NCI-H524 (cell line): ENCODE results near the gene SORCS3.

Source experiments
- DNase-seq, 2 experiments: peaks; one replicate each; lab custom pipeline; 2025; lab: John Stamatoyannopoulos, UW

Gene SORCS3

DNA sequence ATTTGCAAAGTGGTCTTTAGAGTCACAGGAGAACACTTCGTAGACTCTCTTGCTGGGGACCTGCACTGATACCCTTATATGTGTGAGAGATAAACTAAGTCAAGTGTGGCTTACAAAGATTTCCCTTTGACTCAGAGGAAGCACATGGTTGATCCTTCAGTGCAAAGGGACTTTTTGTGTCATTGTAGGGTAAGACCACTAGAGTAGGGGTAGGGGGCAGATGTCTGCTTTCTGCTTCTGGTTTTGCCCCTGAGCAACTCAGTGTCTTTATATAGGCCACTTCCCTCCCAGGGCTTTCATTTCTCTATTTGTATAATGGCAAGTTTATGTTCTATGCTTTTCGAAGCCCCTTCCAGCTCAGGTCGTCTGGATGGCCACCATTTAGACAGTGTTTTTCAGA, 281.7 kb downstream of the SORCS3 start:
- DNase-seq = no peak

DNA sequence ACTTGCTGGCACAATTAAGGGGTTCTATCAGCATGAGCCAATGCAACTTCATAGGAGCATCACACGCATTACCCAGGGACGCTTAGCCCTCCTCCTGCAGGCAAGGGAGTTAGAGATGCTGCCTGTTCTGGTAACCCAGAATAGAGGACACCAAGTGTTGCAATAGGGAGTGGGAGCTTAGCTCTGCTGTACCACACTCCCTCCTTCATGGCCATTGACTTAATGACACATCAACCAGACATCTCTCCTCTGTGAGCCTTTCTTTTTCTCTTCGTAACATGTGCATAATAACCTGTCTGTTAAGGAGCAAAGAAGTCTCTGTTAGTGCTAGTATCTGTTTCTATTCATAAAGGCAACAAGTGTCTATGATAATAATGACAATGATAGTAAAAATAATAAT, 282.4 kb downstream of the SORCS3 start:
- DNase-seq = no peak

DNA sequence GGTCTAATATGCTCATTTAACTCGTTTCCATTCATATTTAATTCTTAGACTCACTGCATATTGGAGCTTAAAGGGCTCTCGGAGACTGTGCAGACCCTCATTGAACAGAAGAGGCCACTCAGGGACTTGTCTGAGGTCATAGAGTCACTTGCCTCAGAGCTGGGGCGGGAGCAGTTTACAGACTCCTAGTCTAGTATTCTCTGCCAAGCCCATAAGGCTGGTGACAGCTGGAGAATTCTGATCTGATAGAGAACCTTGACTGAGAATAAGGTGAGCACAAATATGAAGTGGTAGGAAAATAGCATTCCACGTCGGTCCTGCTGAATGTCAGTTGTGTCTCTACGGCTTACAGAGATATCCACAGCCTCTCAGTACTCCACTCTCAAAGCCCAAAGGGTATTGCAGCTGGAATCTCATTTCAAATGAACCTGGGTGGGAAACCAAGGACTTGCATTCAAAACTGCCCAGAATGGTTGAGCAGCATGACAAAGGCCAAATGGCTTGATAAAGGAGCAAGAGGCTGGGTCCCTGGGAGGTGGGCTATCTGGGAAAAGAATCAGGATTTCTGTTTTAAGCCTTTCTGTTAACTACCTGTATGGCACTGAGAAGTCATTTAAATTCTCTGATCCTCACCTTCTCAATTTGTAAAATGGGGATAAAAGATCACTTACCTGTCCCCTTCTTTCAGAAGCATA, 283.2 kb downstream of the SORCS3 start:
- no peak for DNase-seq

DNA sequence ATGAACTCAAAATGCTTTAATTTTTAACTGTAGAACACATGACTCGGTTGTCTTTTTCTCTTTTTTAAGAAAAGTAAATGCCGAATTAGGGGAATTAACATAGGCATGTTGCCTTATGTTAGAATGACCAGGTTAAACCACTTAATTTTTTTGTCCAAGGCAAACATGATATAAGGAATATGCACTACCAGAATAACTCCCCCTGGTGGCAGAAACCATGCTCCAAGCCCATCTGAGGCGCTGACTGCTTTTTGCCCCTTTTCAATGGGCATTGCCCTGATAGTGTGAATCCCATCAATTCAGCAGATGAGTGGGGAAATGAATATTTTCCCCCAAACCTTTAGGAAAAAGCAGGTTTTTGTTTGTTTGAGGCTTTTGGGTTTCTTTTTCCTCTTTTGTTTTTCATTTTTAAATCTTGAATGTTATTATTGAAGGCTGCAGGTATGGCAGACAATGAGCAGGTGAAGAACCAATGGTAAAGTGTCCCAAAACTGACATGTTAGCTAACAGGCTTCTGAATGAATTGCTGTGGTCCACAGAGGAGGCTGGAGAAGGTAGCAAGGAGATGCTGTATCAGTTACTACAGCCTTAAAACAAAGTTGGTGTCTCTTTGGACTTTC, 284.3 kb downstream of the SORCS3 start:
- peak; percentile 1 to 14 for DNase-seq

DNA sequence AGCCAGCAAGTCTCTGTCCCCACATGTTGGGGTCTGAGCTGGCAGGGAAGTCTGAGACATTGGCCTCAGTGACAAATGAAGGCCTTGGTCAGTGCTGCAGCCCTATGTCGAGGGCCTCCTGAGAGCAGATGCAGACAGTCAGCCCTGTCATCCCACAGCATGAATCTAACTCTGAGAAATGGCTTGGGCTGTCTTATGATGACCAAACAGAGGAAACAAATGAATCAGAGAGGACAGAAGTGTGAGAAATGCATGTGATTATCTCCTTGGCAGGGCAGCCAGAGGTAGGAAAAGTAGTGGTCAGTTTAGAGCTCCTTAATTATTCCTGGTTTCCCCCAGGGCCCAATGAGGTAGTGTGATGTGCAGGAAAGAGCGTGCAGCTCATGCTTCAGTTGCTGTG, 287.6 kb downstream of the SORCS3 start:
- DNase-seq = no peak

DNA sequence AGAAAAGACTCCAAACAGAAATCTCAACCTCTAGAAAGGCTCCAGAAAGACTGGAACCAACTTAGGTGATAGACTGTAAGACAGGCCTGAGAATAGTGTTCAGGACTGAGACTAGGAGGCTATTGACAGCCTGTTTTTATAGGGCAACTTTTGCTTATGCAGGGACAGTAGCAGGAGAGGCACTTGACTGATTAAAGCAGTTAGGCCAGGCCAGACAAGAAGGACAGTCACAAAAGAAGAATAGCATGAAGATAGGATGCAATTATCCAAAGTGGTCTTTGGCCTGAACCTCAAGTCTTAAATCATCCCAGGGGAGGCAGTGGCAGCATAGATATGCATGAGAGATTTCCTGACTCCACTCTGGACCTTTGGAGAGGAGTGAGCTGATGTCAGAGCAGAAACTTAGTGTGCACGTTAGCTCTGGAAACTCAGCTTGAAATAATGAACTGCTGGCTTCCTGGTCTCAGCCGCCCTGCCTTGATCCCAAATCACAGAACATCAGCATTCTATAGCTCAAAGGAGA, 290.6 kb downstream of the SORCS3 start:
- DNase-seq = no peak

DNA sequence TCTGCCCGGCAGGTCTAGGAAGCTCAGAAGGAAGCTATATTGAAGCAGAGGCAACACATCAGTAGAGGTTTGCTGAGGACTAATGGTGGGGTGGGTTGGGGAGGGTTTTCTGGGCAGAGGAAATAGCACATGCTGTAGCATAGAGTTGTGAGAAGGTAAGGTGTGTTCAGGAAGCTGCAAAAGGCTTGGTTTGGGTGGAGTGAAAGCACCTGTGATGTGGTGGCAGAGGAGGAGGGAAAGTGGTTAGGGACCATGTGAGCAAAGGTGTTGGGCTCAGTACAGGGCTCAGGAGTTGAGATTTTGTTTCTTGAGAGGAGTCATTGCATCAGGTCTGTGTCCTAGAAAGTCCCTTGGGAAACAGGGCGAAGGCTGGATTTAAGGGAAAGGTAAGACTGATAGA, 294.6 kb downstream of the SORCS3 start:
- DNase-seq = no peak

DNA sequence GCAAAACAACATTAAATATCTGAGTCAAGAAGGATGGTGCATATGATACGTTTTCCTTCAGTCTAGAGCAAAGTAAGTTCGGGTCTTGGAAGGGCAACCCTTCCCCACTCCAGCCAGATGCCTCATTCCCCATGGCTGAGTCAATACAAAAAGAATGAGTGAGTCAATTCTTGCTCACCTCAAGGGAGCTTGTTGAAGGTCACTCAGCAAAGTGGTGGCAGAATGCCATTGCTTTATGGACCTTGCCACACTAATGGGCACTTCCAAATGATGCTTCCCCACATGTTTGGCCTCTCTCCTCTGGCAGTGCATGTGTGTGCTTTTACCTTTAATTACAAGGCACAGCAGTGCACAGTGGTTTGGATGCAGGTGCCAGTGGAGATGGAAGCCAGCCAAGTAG, 296.5 kb downstream of the SORCS3 start:
- DNase-seq = no peak

DNA sequence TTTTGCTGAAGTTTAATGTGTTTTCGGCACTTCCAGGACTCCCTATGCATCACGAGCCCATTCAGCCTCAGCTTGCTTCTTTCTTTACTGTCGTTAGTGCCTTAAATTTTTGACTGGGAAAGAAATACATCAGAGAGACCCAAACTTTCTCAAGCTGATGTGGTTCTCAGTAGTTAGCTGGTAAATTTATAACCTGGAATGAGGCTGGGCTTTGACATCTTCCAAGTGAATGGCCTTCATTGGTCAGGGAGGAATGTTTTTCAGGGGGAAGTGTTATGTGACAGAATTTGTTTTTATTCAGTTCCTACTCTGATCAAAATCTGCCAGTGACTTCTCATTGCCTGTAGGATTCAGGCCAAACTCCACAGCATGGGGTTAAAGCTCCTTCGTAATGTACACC, 296.9 kb downstream of the SORCS3 start:
- no peak for DNase-seq

DNA sequence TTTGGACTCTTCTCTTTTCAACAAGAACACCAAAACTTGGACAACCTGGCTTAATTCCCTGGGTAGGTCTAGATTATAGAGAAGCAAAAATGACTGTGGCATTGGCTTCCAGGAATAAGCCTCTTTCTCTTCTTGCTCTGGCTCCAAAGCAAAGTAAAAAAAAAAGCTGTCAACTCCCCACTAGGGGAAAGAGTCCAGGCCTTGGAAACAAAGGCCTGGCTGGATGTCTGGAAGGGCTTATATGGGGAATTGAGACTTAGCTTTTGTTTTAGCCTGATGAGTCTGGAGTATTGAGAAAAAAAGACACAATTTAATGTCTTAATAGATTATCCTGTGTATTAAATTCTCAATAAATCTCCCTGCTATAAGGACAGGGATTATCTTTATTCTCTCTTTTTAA, 300.6 kb downstream of the SORCS3 start:
- no peak for DNase-seq

DNA sequence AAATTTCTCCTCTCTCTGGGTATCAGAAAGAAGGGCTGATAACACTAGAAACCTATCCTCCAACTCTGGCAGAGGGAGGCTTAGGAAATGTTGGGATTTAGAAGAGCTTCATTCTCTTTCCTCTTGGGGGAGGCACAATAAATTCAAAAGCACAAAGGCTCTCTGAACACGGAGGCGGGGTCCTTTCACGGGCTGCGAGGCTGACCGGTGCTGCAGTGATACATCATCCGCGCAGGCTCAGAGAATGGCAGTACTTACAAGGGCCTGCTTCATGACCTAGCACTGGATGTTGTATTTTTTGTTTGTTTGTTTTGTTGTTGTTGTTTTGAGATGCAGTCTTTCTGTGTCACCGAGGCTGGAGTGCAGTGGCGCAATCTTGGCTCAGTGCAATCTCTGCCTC, 306.2 kb downstream of the SORCS3 start:
- DNase-seq = no peak

DNA sequence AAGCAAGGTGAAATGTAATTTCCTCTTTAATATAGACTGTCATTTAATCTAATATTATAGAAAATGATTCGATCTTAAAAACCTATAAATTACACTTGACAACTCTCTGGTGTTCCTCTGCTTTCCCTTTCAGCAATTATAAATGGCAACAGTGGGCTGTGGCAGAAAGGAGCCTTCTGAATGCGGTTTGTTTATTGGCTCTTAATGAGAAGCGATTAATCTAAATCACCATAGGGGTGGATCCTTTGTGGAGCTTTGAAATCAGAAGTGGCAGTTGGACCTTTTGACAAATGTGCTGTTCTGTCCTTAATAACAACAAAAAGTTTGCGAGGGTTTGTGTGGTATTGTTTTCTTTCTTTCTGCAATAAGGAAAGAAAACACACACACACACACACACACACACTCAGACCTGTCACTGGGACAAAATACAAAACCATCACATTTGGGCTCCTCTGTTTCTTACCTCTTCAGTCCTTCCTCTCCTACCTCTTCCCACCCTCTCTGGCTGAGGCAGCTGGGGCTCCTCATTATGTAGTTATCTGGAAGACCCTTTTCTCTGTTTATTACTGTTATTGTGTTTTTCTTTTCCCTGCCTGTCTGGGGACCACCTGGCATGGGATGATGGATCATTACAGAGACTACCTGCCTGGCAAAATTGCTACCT, 316.2 kb downstream of the SORCS3 start:
- no peak for DNase-seq

DNA sequence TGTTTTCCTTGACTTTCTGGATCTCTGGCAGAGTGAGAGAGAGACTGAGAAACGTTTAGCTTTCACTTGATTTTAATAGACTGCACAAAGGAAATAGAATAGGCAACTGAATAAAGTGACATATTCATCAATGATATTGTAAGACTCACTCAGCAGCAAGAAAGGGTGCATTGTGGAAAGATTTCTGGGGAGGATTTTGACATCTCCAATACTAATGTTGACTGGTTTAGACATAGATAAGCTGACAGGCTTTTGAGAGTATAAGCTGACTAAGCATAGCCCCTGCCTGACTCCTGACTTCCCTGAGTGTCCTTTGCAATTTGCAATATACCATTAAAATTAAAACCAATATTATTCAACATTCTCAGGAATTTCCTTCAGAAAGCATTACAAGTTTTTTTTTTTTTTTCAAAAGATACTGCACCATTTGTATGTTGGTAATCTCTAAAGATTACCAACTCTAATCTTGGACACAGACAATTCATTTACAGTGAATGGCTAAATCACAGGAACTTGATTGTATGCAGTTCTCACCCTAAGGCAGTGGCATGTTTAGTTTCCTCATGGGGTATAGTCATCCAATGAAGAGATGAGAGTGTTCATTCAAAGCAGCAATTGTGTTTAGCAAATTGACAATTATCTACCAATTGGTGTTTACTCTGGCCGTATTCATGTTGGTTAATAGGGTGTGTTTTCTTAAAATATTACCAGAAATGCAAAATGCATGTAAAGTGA, 325.6 kb downstream of the SORCS3 start:
- no peak for DNase-seq

DNA sequence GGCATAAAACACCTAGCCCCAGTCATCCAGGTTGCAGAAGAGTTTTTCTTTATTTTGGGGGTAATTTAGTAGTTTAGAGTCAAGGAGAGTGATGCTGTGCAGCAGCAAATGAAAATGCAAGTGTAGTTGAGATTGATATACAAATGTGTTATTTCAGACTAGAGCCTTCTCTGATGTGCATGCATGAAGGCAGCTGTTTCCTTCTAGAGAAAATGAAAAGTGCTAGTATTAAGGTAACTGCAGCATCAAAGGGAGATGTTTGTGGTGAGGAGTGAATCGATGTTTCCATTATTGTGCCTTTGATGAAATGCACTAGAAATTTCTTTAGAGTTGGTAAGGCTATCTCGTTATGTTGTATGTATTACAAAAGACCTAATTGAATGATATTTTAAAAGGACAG, 339.3 kb downstream of the SORCS3 start:
- DNase-seq = no peak

DNA sequence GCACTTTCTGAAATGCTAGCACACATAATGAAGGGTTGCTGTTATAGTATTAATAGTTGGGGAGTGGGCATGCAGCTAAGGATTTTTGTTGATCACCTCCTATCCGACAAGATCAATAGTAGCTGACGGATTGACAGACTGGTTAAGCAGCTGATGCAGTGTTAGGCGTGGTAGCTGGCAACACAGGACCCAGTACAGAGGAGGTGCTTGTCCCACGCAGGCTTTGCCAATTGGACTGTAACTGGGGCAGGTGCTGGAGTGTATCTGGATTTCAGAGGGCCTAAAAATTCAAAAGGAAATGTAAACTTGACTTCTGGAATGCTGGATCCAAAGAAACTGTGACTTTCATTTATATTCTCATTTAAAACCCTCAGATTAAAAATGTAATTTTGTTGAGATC, 340.9 kb downstream of the SORCS3 start:
- DNase-seq = no peak

DNA sequence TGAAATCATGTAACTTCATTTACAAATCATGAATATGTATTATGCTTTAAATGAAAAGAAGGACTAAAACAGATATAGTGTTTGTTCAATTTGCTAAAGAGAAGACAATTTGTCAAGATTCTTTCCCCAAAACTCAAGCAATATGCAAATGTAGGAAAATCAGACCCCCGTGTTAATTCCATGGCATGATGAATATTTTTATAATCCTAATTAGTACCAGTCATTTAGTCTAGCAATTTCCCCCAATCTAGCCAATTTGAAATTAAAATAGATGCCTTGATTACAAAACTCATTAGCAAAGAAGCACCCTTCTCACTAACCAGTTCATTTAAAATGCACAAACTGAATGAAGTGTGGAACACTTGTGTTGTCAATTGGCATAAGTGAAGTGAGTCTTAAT, 347.6 kb downstream of the SORCS3 start:
- DNase-seq = no peak

DNA sequence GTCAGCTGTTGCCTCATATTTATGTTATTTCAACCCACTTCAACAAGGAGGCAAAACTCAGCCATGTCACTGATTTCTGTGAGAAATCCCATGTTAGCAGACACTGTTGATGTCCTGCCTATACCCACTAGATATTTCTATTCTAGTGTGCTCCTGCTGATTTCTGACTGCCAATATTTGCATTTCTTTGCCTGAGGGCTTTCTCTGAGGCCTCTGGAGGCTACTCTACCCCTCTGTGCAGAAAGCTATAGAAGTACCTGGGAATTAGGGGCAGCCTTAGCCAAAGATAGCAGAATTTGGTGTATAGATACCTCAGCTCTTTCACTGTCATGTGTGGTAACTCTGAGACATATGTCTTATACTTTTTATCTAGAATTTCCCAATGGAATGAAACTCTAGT, 348.8 kb downstream of the SORCS3 start:
- no peak for DNase-seq

DNA sequence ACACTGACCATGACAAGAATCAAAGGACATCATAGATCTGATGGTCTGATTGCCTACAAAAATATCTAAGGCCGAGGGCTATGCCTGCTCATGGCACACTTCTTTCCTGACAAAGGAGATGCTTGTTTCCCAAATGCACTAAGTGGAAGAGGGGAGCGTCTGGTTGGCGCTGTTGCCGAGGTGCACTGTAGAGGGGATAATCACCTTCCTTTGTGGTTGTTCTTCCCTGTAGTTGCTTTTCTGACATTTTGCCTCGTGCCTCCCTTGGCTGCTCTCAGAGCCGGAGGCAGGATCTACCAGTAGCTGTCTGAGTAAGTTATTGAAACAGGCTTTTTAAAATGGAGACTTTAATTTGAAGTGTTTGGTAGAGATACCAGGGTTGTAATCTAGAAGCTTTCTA, 352.0 kb downstream of the SORCS3 start:
- no peak for DNase-seq

DNA sequence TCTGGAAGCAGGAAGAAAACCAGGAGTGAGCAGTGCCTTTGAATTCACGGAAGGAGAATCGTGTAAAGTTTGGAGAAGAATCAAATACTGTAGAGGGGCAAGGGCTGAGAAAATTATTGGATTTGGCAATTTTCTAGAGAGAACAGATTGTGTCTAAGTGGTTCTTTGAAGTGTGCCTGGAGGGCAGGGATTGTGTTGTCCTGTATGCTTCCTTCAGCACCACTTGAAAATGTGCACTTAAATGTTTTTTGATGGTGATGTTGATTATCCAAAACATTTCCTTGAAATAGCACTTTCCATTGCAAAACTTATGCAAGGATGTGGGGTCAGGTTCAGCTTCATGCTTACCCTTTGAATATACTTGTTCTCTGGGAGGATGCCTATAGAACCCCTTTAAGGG, 360.2 kb downstream of the SORCS3 start:
- DNase-seq = no peak

DNA sequence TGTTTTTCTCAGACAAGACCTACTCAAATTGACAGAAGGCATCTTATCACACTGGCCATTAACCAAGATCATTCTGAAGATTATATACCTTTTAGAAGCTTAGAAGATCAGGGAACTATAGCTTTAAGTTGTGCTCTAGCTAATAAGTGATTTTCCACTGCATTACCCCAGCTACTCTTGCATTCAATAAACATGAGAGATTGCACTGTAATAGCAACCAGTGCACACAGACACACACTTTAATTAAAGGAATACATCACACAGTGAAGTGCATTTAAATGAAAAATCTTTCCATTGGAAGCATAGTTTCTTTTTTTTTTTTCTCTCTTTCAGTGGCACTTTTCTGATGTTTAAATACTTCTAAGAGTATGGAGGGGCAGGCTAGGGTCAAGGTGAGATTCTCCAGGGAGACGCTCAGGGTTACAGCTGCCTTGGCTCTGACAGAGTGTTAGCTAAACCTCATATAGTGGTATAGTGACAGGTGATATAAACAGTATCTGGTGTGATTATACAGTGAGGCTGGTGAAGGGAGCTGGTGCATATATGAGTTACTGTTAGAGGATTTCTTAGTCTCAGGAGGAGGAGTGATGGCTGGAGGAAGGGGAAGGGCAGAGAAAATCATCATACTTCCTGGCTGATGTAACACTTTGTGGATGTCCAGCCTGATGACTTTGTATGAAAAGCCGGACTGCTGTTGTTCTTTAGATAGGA, 369.5 kb downstream of the SORCS3 start:
- DNase-seq = no peak

DNA sequence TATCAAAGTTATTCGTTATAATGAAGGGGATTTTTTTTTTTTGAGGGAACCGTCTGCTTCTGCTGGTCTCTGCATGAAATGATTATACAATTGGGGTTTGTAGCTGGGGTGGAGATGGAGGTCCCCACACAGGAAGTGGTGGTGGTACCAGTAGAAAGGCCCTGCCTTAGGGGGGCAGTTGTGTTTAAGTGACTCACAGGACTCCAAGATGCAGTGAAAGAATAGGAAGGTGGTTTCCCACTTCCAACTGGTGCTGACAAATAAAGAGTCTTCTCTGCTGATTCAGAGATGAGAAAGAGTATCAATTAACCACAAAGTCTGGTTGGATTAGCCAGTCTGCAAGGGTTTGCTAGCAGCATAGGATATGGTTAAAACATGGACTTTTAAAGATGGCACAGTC, 376.0 kb downstream of the SORCS3 start:
- DNase-seq = no peak

DNA sequence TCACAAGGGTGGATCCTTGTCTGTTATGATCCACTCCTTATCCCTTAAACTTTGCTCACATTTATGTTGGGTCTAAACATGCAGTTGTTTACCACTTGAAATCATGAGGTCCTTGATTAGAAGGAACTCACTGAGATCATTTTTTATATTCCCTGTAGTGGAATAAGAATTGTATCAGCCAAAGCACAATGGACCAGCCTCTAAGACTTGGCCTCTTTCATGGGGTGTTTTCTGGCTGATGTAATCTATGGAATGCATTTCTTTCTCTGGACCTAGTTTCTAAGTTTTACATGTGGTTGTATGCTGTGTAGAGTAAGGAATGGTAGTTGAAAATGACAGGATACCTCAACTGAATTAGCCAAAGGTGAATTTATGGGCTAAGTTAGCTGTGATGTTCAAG, 376.6 kb downstream of the SORCS3 start:
- no peak for DNase-seq
